Measurements from ENCODE around the gene SPSB1. TPM values are rescaled to one million over a fixed set of nuclear protein-coding genes. Genes with fewer than 3 reads are reported as not detected.

SPSB1 gene
- total RNA-seq, 2 donors from 2014 or later = 107 to 171 TPM

GRCh38 chr1:9281071-9281827 is 11.4 kb upstream of the SPSB1 start:
- Histone ChIP-seq H3K27ac (no peak overlapping the region), H3K9me3 (no peaks in the 10 kb centered on the region), H3K27me3 (replicated peaks; ENCODE audit: insufficient read depth) (no peaks in the 10 kb centered on the region), H3K4me1 (ENCODE audit: control insufficient read depth in 1 of 2, low read depth in 2 of 2) (peaks cover 22 to 47% of the 10 kb centered on the region in 2 donors), H3K4me3 (no peak overlapping the region), H3K36me3 (no peaks in the 10 kb centered on the region)
- TF ChIP-seq, protein P1, sequence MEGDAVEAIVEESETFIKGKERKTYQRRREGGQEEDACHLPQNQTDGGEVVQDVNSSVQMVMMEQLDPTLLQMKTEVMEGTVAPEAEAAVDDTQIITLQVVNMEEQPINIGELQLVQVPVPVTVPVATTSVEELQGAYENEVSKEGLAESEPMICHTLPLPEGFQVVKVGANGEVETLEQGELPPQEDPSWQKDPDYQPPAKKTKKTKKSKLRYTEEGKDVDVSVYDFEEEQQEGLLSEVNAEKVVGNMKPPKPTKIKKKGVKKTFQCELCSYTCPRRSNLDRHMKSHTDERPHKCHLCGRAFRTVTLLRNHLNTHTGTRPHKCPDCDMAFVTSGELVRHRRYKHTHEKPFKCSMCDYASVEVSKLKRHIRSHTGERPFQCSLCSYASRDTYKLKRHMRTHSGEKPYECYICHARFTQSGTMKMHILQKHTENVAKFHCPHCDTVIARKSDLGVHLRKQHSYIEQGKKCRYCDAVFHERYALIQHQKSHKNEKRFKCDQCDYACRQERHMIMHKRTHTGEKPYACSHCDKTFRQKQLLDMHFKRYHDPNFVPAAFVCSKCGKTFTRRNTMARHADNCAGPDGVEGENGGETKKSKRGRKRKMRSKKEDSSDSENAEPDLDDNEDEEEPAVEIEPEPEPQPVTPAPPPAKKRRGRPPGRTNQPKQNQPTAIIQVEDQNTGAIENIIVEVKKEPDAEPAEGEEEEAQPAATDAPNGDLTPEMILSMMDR (IDR thresholded peaks at IDR 0.05) = no peak
- DNase-seq (ENCODE audit: low spot score) = no peak
- no peak for ATAC-seq (ENCODE audit: insufficient number of reproducible peaks, low FRiP score, low read depth)

DNA sequence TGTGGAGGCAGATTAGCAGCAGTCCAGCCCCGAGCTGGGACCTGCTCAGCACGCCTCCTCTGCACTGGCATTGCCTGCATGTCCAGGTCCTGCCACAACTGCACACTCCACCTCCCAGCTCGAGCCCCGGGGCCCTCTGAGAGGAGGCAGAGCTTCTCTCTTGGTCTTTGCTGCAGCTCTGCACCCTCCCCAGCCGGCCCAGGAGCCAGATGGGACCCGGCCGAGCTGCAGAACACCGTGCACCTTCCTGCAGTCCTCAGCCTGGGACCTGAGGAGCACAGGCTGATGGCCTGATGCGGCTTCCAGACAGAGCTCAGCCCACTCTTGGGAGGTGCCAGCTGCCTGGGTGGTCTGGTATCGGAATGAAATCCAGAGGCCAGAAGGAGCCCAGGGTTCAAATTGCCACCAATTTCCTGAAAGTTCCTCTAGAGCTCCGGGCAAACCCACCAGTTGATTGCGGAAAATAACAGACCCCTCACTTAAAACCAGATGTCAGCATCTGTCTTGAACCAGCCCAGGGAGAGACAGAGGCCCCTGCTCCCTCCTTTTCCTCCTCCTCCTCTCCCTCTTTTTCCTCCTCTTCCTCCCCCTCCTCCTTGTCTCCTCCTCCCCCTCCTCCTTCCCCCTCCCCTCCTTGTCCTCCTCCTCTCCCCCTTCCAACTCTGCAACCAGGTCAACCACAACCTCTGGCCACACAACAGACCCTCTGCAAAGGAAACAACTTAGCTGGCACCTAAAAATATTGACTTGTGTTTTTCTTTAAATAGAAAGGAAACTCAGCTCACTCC is 10.6 kb upstream of the SPSB1 start:
- Histone ChIP-seq H3K9me3 (no peaks in the 10 kb centered on the region), H3K27ac (no peak overlapping the region), H3K27me3 (replicated peaks; ENCODE audit: insufficient read depth) (no peaks in the 10 kb centered on the region), H3K4me1 (ENCODE audit: control insufficient read depth in 1 of 2, low read depth in 2 of 2) (peaks cover 22 to 47% of the 10 kb centered on the region in 2 donors), H3K4me3 (no peak overlapping the region), H3K36me3 (no peaks in the 10 kb centered on the region)
- ATAC-seq (ENCODE audit: insufficient number of reproducible peaks, low FRiP score, low read depth) = no peak
- DNase-seq (ENCODE audit: low spot score) = no peak
- TF ChIP-seq, protein P1 (IDR thresholded peaks at IDR 0.05) = no peak

- TF ChIP-seq, protein P1 (IDR thresholded peaks at IDR 0.05) = no peak
- ATAC-seq (ENCODE audit: insufficient number of reproducible peaks, low FRiP score, low read depth) (no peak), DNase-seq (ENCODE audit: low spot score) (no peak)
- Histone ChIP-seq H3K4me3 (no peak overlapping the region), H3K36me3 (no peaks in the 10 kb centered on the region), H3K4me1 (ENCODE audit: control insufficient read depth in 1 of 2, low read depth in 2 of 2) (peaks cover 21 to 43% of the 10 kb centered on the region in 2 donors), H3K27ac (no peak overlapping the region), H3K27me3 (replicated peaks; ENCODE audit: insufficient read depth) (no peaks in the 10 kb centered on the region), H3K9me3 (no peaks in the 10 kb centered on the region)
Measured at GRCh38 chr1:9282696-9282955, 10.1 kb upstream of the SPSB1 start.

DNA sequence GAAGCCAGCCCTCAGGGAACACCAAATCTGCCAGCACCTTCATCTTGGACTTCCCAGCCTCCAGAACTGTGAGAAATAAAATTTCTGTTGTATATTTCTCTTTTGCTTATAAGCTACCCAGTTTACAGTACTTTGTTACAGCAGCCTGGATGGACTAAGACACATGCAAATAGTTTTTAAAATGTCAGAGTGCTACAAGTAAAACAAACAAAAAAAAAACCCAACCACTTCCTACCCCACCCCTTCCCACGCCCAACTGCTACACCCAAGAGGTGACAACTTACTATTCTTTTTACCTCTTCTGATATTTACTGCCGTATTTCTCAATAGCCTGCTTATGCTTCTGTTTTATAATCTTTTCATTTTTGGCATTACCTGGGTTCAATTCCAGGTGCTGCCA is 8.6 kb upstream of the SPSB1 start:
- Histone ChIP-seq H3K9me3 (peaks cover 12% of the 10 kb centered on the region), H3K36me3 (no peaks in the 10 kb centered on the region), H3K4me3 (no peak overlapping the region), H3K27me3 (replicated peaks; ENCODE audit: insufficient read depth) (no peaks in the 10 kb centered on the region), H3K4me1 (ENCODE audit: control insufficient read depth in 1 of 2, low read depth in 2 of 2) (peaks cover 7 to 28% of the 10 kb centered on the region in 2 donors), H3K27ac (no peak overlapping the region)
- DNase-seq (ENCODE audit: low spot score) (no peak), ATAC-seq (ENCODE audit: insufficient number of reproducible peaks, low FRiP score, low read depth) (no peak)
- TF ChIP-seq, protein P1 (IDR thresholded peaks at IDR 0.05) = no peak

DNA sequence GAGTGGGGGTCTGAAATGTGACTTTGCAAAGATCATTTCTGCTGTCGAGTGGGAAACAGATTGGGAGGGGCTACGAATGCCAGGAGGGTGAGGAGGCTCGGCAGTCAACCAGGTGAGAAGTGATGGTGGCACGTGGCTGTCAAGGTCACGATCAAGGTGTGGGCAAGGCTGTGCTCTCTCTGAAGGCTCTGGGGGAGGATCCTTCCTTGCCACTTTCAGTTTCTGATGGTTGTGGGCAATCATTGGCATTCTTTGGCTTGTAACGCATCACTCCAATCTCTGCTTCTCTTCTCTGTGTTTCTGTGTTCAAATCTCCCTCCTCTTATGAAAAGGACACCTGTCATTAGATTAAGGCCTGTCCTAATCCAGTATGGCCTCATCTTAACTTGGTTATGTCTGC is 6.1 kb upstream of the SPSB1 start:
- Histone ChIP-seq H3K4me3 (no peak overlapping the region), H3K27ac (no peak overlapping the region), H3K9me3 (peaks cover 12% of the 10 kb centered on the region), H3K27me3 (replicated peaks; ENCODE audit: insufficient read depth) (no peaks in the 10 kb centered on the region), H3K36me3 (no peaks in the 10 kb centered on the region), H3K4me1 (ENCODE audit: control insufficient read depth in 1 of 2, low read depth in 2 of 2) (peaks cover 15 to 25% of the 10 kb centered on the region in 2 donors)
- DNase-seq (ENCODE audit: low spot score) (no peak), ATAC-seq (ENCODE audit: insufficient number of reproducible peaks, low FRiP score, low read depth) (no peak)
- TF ChIP-seq, protein P1 (IDR thresholded peaks at IDR 0.05) = no peak

Measured in thoracic aorta (tissue), 2 donors.